Ovary (tissue), 3 donors: ENCODE data around the gene TP53BP1.

Source experiments
- EP300 ChIP-seq: sonication (generic); formaldehyde crosslinking; IDR thresholded peaks from one replicate; pipeline ENCODE4 v1.6.1; 2017; ENCODE audit warnings: antibody characterized with exemption
- POLR2A ChIP-seq: fragments of 450-650 bp; IDR thresholded peaks from one replicate; pipeline ENCODE4 v1.6.1; 2017; ENCODE audit warnings: antibody characterized with exemption, mild to moderate bottlenecking, moderate library complexity
- TF ChIP-seq, protein P1 (sequence below), 3 donors: fragments of 450-650 bp in 2 of 3; fragments of 200-600 bp in 1 of 3; IDR thresholded peaks; one replicate each; pipeline versions ENCODE4 v1.5.1 to v1.8.0; 2016 to 2022; ENCODE audit warnings: antibody characterized with exemption in 3 of 3, mild to moderate bottlenecking in 1 of 3
- donor health status: DM: no; HTN: no; CAD: no.

DNA sequence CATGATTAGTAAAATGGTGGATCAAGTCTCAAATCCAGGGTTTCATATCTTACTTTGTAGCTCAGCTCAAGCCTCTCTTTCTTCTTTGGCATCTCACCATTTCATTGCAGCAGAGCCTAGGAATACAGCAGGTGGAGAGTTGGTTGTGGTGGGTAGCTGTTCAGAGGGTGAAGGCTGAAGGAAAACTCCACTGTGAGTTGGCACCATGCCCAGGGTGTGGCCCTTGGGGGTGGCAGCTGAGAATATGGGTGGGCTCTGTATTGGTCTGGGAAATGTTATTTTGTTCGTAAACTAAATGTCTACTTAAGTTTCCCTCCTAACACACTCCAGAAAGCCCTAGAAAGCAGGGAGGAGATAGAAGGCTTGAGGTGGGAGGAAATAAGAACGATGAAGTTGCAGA lies 22.8 kb upstream of the TP53BP1 start:
- TF ChIP-seq, protein P1, sequence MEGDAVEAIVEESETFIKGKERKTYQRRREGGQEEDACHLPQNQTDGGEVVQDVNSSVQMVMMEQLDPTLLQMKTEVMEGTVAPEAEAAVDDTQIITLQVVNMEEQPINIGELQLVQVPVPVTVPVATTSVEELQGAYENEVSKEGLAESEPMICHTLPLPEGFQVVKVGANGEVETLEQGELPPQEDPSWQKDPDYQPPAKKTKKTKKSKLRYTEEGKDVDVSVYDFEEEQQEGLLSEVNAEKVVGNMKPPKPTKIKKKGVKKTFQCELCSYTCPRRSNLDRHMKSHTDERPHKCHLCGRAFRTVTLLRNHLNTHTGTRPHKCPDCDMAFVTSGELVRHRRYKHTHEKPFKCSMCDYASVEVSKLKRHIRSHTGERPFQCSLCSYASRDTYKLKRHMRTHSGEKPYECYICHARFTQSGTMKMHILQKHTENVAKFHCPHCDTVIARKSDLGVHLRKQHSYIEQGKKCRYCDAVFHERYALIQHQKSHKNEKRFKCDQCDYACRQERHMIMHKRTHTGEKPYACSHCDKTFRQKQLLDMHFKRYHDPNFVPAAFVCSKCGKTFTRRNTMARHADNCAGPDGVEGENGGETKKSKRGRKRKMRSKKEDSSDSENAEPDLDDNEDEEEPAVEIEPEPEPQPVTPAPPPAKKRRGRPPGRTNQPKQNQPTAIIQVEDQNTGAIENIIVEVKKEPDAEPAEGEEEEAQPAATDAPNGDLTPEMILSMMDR (IDR thresholded peaks at IDR 0.05) = no peak
- TF ChIP-seq EP300 = no peak
- TF ChIP-seq POLR2A = no peak
